Epithelial cell of prostate (primary cell): ENCODE results near the gene GLYAT.

Source experiments
- DNase-seq: peaks from one replicate; pipeline ENCODE4 v3.0.0-alpha.2; 2011; ENCODE audit warnings: low read depth, low spot score
- H3K27ac ChIP-seq: fragments of 450-650 bp; 2 replicates; pipeline ENCODE4 v1.5.1; 2017; ENCODE audit warnings: mild to moderate bottlenecking

GLYAT gene, protein sequence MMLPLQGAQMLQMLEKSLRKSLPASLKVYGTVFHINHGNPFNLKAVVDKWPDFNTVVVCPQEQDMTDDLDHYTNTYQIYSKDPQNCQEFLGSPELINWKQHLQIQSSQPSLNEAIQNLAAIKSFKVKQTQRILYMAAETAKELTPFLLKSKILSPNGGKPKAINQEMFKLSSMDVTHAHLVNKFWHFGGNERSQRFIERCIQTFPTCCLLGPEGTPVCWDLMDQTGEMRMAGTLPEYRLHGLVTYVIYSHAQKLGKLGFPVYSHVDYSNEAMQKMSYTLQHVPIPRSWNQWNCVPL

DNA sequence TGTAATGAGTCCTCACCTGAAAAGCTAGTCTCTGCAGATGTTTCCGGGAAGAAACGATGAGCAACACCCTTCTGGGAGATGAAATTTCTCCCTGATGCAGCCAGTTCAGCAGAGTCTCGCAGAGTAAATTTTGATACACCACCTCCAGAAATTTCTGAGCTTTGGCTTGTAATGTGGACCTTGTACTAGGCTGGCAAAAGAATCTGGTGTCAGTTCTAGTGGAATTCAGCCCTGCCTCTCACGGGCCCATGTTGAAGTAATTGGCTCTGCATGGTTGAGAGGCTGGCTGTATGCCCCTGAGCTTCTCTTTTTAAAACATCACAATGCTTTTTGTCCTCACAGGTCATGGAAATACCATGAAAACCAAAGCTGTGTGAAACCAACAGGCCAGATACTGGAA is at the start of gene GLYAT:
TSS of gene GLYAT (minus strand) at position 125 of the 400 bp plus-strand sequence. CDS start 7,447 bp downstream, outside the sequence.
- H3K27ac ChIP-seq, result no peak within 1 kb of the TSS
- no peak for DNase-seq

DNA sequence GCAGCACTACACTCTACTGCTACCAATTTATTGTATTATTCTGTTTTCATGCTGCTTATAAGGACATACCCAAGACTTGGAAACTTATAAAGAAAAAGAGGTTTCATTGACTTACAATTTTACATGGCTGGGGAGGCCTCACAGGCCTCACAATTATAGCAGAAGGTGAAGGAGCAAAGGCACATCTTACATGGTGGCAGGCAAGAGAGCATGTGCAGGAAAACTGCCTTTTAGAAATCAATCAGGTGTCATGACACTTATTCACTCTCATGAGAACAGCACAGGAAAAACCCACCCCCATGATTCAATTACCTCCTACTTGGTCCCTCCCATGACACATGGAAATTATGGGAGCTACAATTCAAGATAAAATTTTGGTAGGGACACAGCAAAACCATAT is 49.6 kb upstream of the GLYAT start:
- no peak for DNase-seq
- no peak overlapping the region for H3K27ac ChIP-seq

DNA sequence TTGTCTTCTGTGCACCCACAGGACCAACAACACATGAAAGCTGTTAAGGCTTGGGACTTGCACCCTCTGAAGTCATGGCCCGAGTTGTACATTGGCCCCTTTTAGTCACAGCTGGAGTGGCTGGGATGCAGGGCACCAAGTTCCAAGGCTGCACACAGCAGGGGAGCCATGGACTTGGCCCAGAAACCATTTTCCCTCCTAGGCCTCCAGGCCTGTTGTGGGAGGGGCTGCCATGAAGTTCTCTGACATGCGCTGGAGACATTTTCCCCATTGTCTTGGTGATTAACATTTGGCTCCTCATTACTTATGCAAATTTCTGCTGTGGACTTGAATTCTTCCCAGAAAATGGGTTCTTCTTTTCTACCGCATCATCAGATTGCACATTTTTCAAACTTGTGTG is 48.8 kb upstream of the GLYAT start:
- H3K27ac ChIP-seq, result no peak overlapping the region
- no peak for DNase-seq

DNA sequence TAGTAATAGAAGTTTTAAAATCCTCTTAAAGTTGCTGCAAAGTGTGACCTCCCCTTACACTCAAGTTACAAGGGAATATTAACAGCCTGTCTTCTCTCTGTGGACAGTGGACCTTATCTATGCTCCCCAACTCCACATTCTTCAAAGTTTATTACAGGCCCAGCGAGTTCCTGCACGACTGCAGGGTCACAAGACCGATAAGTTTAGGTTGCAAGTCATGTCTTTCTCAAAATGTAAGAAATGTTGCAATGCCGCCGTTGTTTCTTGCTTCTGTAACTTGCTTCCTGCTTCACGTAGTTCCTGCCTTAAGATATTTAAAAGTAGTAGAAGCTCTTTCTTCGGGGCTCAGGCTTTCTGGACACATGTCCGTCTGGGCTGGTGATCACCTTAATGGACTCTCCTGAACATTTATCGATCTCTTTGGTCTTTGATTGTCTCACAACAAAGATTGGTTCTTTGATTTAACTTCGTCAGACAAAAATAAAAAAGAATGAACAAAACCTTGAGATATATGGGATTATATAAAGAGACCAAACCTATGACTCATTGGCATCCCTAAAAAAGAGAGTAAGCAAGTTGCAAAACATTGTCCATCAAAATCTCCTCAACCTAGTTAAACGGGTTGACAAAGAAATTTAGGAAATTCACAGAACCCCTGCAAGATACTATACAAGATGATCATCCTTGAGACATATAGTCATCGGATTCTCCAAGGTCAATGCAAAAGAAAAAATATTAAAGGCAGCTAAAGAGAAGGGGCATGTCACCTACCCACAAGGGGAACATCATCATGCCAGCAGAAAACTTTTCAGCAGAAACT is 45.4 kb upstream of the GLYAT start:
- no peak for DNase-seq
- H3K27ac ChIP-seq, result no peak overlapping the region

DNA sequence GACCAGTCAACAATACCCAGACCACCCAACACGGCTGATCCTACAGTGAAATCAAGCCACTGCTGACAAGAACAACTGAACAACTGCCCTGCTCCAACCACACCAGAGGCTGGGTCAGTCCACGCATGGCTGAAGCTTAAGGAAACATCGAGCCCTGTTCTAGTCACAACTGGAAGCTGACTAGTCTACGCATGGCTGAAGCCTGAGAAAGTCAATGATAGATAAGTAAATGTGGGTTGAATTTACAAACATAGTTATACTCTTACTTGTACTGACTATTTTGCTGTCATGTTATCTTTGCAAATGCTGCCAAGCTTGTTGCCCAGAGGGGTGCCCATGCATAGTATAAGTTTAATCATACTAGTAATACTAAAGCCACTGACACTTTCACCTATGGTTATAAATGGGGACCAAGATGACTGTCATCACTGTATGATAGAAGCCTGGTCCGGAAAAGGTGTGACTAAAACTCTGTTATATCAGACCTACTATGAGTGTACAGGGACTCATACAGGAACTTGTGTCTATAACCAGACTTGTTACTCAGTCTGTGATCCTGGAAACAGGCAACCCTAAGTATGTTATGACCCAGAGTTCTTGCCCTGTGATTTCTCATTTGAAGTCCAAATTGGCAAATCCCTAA is 43.4 kb upstream of the GLYAT start:
- H3K27ac ChIP-seq, result no peak overlapping the region

DNA sequence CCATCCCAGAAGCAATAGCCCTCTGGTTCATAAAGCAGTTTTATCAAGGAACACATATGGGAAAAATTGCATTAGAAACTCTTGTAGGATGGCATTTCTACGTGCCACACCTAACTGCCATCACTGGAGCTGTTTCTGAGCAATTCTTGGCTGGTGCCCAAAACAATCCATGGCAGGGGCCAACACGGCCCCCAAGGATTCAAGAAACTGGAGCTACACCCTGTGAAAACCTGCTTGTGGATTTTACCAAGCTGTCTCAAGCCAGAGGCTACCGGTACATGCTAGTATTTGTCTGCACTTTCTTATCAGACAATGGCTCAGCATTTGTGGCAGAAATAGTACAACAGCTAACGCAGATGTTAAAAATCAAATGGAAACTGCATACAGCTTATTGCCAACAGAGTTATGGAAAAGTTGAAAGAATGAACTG is 42.4 kb upstream of the GLYAT start:
- H3K27ac ChIP-seq, result no peak overlapping the region

More for the DNA sequence above, 43.4 kb upstream of the GLYAT start:
- DNase-seq, result no peak

DNA sequence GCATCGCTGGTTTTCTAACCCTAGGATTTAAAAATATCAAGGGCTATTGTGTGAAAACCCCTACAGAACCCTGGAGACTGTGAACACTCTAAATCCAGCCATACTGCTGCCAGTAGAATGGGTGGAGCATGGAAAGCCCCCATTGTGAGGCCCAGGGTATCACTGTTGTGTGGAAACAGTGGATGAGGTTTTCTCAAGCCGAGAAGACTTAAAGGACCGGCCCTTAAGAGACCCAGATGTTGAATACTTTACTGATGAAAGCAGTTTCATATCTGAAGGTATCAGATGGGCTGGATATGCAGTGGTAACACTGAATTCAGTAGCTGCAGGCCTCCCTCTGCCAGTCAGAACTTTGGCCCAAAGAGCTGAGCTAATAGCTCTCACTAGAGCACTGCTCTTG is 41.6 kb upstream of the GLYAT start:
- DNase-seq, result no peak
- H3K27ac ChIP-seq, result no peak overlapping the region

More for the DNA sequence above, 42.4 kb upstream of the GLYAT start:
- DNase-seq, result no peak

DNA sequence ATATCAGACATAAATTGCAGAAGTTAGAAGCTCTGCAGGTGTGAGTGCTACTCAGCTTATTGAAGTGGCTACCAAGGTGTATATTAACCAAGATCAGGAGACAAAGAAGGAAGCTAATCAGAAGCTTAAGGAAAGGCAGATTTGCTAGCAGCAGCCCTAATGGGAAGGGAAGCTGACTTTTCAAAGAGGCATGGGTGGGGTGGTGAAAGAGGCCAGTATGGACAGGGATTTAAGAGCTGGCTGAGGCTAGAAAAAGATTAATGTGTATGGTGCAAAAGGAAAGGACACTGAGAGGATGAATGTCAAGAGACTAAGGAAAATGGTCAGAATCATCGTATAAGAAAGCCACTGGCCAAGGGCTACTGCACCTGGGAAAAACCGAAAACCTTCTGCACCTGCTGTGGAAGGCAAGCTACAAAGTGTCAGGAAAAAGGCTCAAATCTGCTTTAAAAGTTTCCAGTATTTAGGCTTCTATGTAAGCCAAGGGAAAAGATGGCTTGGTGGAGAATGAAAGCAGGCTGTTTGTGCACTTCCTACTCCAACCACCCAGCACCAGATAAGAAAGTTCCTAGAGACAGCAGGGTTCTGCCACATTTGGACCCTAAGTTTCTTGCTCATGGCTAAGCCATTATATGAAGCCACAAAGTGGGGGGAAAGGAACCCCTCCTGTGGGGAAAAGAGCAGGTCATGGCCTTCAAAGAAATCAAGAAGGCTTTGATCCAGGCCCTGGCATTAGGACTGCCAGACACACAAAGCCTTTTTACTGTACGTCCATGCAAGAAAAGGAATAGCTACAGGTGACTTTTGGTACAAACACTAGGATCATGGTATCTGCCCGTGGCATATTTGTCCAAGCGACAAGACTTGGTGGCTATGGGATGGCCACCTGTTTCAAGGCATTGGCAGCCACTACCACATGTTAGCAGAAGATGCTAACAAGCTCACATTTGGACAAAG is 40.9 kb upstream of the GLYAT start:
- no peak overlapping the region for H3K27ac ChIP-seq
- DNase-seq, result no peak

DNA sequence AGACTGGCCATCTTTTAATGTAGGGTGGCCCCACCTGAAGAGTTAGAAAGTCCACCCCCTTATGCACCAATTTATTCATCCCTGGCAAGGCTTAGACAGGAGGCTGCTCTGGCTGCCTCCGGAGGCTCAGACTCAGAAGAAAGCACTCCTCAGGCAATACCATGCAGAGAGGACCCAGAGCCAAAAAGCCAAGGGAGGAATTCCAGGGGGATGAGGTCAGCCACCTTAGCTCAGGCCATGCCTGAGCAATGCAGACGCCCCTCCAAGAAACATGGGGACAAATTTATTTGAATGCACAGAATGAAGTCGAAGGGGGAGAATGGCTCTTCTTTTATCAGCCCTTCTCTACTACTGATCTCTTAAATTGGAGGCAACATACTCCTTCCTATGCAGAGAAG is 39.7 kb upstream of the GLYAT start:
- DNase-seq, result no peak
- no peak overlapping the region for H3K27ac ChIP-seq

DNA sequence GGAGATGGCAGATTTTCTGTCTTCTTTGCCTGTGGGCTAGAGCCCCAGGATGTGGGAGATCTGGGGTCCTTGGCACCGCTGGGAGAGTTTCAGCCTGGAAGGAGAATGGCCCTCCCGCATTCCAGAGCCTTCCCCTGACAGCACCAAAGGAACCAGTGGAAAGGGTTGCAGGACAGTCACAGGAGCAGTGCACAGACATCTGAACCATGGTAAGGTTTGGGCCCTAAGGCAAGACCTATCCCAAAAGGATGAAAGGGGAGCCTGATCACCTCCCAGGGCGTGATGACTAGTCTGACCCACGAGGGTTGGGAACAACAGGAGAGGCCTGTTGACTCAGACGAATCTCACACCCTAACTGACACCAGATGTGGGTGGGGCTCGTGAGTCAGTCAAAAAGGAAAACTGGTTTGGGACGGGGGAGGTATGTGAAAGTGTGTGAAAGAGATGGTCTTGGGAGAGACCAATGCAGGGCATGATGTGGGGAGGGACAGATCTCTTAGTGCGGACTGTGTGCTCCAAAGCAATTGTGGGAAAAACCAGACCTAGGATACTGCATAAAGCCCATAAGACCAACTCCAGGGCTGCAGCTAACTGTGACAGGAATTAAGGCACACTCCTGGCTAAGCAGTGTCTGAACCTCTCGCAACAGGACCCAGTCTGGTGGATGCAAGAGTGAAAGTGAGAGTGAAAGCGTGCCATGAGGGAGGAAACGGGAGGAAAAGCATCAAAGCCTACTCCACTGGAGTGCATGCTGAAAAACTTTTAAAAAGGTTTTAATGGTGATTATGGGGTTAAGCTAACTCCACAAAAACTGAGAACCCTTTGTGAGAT is 39.1 kb upstream of the GLYAT start:
- peak; percentile 87 for DNase-seq
- H3K27ac ChIP-seq, result no peak overlapping the region

DNA sequence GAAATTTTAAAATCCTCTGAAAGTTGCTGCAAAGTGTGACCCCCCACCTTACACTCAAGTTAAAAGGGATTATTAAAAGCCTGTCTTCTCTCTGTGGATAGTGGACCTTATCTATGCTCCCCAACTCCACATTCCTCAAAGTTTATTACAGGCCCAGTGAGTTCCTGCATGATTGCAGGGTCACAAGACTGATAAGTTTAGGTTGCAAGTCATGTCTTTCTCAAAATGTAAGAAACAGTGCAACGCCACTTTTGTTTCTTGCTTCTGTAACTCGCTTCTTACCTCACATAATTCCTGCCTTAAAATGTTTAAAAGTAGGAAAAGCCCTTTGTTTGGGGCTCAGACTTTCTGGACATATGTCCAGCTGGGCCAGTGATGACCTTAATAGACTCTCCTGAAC is 38.4 kb upstream of the GLYAT start:
- DNase-seq, result no peak
- H3K27ac ChIP-seq, result no peak overlapping the region

DNA sequence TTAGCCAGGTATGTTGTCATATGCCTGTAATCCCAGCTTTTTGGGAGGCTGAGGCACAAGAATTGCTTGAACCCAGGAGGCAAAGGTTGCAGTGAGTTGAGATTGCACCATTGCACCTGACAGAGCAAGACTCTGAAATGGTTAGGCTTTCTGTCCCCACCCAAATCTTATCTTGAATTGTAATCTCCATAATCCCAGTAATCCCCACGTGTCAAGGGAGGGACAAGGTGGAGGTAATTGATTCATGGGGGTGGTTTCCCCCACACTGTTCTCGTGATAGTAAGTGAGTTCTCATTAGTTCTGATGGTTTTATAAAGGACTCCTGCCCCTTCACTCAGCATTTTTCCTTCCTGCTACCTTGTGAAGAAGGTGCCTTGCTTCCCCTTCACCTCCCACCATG is 37.6 kb upstream of the GLYAT start:
- DNase-seq, result no peak
- H3K27ac ChIP-seq, result no peak overlapping the region

DNA sequence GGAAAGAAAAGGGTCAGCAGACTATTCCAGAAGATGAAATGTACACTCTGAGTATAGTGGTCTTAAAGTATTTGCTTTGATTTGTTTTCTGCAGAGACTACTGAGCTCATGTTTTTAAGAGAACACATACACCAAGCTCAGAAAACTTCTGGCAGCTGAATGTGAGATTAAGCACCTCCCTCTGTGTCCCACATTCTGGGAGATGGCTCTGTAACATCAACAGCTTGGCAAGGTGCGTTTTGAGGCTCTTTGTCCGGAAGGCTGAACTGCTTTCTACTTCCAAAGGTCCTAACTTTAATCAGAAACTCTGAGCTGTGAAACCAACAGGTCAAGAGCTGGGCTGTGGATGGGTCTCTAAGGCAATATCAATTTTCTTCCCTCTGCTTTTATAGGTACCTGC is 36.4 kb upstream of the GLYAT start:
- no peak for DNase-seq
- no peak overlapping the region for H3K27ac ChIP-seq

DNA sequence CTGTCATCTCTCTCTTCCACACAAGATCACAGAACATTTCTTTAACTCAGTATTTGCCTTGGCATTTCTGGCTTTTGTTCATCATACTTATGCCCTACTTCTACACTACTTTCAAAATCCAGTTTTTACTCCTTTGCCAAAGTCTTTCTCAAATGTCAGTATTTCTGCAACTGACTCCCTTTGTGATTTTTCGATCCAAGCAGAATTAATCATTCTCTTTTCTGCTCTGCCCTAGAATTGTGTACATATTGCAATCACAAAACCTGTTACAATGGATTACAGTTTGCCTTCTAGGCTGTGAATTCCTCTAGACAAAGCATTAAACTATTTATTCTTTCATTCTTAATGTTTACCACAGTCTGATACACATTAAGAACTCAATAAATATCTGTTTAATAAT is 33.3 kb upstream of the GLYAT start:
- H3K27ac ChIP-seq, result no peak overlapping the region
- no peak for DNase-seq

DNA sequence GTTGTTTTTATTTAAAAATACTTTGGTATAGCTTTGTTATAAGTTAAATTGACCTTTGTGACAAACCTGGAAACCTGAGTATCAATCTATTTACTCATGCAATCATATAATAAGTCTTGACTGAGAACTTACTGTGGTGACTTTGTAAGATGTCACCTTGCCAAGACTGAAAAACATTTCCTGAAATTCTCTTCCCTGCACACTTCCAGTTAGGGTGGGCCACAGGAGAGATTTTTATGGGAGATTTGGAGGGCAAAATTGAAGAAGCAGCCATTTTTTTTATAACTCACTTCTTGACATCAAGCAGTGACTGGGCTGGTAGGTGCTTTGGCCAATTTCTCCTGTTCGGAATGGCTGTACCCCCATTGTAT is 31.4 kb upstream of the GLYAT start:
- no peak for DNase-seq

DNA sequence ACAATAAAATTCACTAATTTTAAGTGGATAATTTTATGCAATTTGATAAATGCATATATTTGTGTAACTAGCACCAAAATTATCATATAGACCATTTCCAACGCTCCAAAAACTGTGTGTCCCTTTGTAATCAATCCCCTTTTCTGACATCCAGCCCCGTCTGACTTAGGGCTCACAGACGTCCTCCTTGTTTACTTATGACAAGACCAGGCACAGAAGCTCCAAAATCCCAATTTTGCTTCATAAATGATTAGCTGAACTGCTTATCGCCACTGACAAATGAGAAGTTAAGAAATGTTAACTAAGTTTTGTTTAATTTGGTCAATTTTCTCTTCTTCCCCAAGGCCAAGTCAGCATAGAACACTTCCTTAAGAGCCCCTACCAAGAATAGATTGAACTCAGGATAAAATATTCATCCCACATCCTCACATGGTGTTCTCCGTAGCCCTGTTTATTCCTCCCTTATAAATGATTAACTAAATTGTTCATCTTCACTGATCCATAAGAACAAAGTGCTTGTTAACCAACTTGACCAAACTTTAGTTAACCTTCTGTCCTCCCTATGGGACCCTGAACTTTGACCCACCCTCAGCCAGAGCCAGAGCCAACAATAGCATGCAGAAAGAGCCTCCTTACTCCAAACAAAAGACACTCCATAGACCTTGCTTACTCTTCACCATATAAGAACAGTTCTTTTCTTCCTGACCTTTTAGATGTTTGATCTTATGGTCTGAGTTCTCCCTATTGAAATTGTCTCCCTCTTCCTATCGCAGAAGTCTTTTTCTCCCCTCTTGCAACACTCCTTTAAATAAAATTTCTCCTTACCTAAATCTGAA is 30.8 kb upstream of the GLYAT start:
- no peak for DNase-seq
- no peak overlapping the region for H3K27ac ChIP-seq

More for the DNA sequence above, 31.4 kb upstream of the GLYAT start:
- H3K27ac ChIP-seq, result no peak overlapping the region

DNA sequence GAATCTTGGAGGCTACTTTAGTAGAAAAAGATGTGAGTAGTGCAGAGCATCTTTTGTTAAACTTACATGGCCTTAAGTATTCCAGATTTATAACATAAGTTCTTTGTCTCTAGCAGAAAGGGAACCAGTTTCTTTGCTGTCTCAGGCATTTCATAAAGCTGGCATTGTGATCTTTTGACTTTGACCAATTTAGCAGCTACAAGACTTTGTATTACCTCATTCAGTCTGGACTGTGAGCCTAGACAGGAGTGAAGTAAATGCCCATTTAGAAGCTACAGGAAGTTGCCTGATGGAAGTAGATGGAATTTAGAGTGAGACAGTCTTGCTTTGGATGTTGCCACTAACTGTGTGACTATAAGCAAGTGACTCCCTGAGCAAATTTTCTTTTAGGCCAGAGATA is 25.7 kb upstream of the GLYAT start:
- no peak for DNase-seq
- no peak overlapping the region for H3K27ac ChIP-seq

DNA sequence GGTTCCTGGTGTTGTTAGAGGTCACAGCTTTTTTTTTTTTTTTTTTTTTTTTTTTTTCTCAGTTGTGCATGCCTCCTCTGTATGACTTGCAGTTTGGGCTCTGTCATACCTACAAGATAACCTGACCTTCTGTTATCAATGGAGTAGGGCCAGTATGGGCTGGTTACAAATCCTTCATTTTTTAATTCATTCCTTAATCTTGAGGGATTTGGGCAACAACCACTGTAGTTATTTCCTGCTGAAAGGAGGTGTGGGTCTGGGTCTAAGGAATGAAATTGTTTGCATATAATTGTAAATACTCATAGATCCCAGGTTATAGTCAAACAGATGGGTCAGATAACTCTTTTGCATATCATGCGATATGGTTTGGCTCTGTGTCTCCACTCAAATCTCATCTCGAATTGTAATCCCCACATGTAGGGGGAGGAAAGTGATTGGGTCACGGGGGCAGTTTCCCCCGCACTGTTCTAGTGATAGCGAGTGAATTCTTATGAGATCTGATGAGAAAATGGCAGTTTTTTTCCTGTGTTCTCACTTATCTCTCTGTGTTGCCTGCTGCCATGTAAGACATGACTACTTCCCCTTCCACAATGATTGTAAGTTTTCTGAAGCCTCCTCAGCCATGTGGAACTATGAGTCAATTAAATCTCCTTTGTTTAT is 14.1 kb upstream of the GLYAT start:
- no peak overlapping the region for H3K27ac ChIP-seq
- DNase-seq, result no peak
